Activated T-cell treated with anti-CD3 and anti-CD28 coated beads for 24 hours (primary cell): ENCODE data around the gene QTRT2.

Experiments
- DNase-seq: peaks from one replicate; pipeline ENCODE4 v3.0.0-alpha.2; 2020; ENCODE audit warnings: low read depth

Gene QTRT2

GRCh38 chr3:114122027-114122709 is 65.6 kb downstream of the QTRT2 start:
- no peak for DNase-seq

GRCh38 chr3:114126461-114126860 is 69.9 kb downstream of the QTRT2 start:
- no peak for DNase-seq

GRCh38 chr3:114127517-114127916 is 71.0 kb downstream of the QTRT2 start:
- DNase-seq: no peak

GRCh38 chr3:114128231-114128630 is 71.7 kb downstream of the QTRT2 start:
- no peak for DNase-seq

- DNase-seq: no peak
Observed at GRCh38 chr3:114128826-114129225, 72.3 kb downstream of the QTRT2 start.

GRCh38 chr3:114132500-114132899 is 76.0 kb downstream of the QTRT2 start:
- no peak for DNase-seq

GRCh38 chr3:114133947-114134346 is 77.4 kb downstream of the QTRT2 start:
- DNase-seq: no peak
